Activated T-helper 2 cell treated with anti-CD3 and anti-CD28 coated beads, Interferon-gamma antibody, Interleukin-2, Interleukin-4, amounts not matched to agents 10 μg/mL and 5 μg/mL and 100 μg/mL, durations not matched to agents 14 hours and 24 hours and 36 hours (primary cell): Measurements from ENCODE around the gene MYZAP. TPM values are rescaled to one million over a fixed set of nuclear protein-coding genes. Genes with fewer than 3 reads are reported as not detected.

Experiments
- total RNA-seq: library from RNA; stranded (reverse); gene quantifications from 2 replicates; pipeline ENCODE4 v1.2.3, GENCODE V29; 2022

The MYZAP gene
- total RNA-seq, 1 donor from 2014 or later: not detected

Other genes starting within 250 kb of the MYZAP start
- not detected in 2 replicates for gene CGNL1, start 215.4 kb upstream of the MYZAP start, total RNA-seq
- gene POLR2M, start 114.8 kb downstream of the MYZAP start, total RNA-seq: 45.2 and 59.3 TPM in 2 replicates